K562 (cell line): Measurements from ENCODE around the gene UGT2A1. TPM values are rescaled to one million over a fixed set of nuclear protein-coding genes. Genes with fewer than 3 reads are reported as not detected.

Experiments used
- ATAC-seq: fragments of 200-7000 bp; cut with Tn5 transposase; 3 replicates; pipeline ENCODE4 v1.9.1; 2020; ENCODE audit warnings: moderate library complexity
- BruUV-seq: library from RNA; stranded (reverse); fragments of 400-500 nt; replicated peaks from 2 replicates; lab custom pipeline; 2021; lab: Mats Ljungman, UMichigan
- CTCF ChIA-PET: fragments of 300-600 bp; formaldehyde crosslinking; extraction: SDS; loops from one replicate; lab custom pipeline; 2021; ENCODE audit warnings: low intra/inter-chr PET ratio; lab: Yijun Ruan, JAX
- POLR2A ChIA-PET: fragments of 300-600, 350-650 bp; sonication (Branson Sonifier 250); formaldehyde crosslinking; extraction: SDS; loops from one replicate; lab custom pipeline; 2021; ENCODE audit warnings: antibody characterized with exemption, inconsistent platforms; lab: Yijun Ruan, JAX
- DNase-seq, 4 experiments: peaks; one replicate each; pipeline versions ENCODE4 v3.0.0 to v3.0.0-alpha.2; 2011 to 2018; ENCODE audit warnings: low spot score in 3 of 4, mixed read lengths in 3 of 4; ENCODE audit errors: extremely low read depth in 1 of 4
- FAIRE-seq: peaks from 2 replicates; lab custom pipeline; 2011; peaks lifted over from hg19 to GRCh38; lab: Jason Lieb, UNC
- H2AFZ ChIP-seq: 2 replicates; pipeline ENCODE4 v1.6.0; 2011; ENCODE audit warnings: low read depth, low read length, control low read depth, inconsistent platforms
- H3K27ac ChIP-seq: fragments of 200-600 bp; 3 replicates; pipeline ENCODE4 v1.8.0; 2011; ENCODE audit warnings: low read depth, mild to moderate bottlenecking, control low read depth, inconsistent platforms, low read length, moderate library complexity, mixed read lengths; ENCODE audit errors: extremely low read depth
- H3K27me3 ChIP-seq, 2 experiments: fragments of 300-600 bp in 1 of 2; 2 replicates in 1 of 2; 3 replicates in 1 of 2; pipeline versions ENCODE4 v1.6.0 to v1.8.0; 2011; ENCODE audit warnings: inconsistent platforms in 2 of 2, low read length in 2 of 2, mild to moderate bottlenecking in 1 of 2, mixed read lengths in 1 of 2, moderate library complexity in 1 of 2; ENCODE audit not compliant: control insufficient read depth in 2 of 2, insufficient read depth in 2 of 2
- H3K36me3 ChIP-seq: fragments of 300-600 bp; 3 replicates; pipeline ENCODE4 v1.8.0; 2011; ENCODE audit warnings: mild to moderate bottlenecking, low read length, inconsistent platforms; ENCODE audit not compliant: control insufficient read depth, insufficient read depth
- H3K4me1 ChIP-seq, 2 experiments: fragments of 200-600 bp in 1 of 2; replicated peaks in 1 of 2; 2 replicates in 1 of 2; 3 replicates in 1 of 2; pipeline versions ENCODE4 v1.5.1 to v1.8.0; 2011; ENCODE audit warnings: inconsistent platforms in 2 of 2, low read length in 2 of 2, mild to moderate bottlenecking in 1 of 2, mixed read lengths in 1 of 2, moderate library complexity in 1 of 2; ENCODE audit not compliant: control insufficient read depth in 2 of 2, insufficient read depth in 2 of 2
- H3K4me2 ChIP-seq: 2 replicates; pipeline ENCODE4 v1.6.1; 2011; ENCODE audit warnings: low read length, control low read depth, inconsistent platforms, mixed read lengths; ENCODE audit not compliant: insufficient read depth
- H3K4me3 ChIP-seq: fragments of 200-600 bp; sonication (generic), shearing (Covaris generic); 2 replicates; pipeline ENCODE4 v1.5.1; 2016; ENCODE audit warnings: control low read depth, inconsistent platforms
- H3K79me2 ChIP-seq: fragments of 200-600 bp; 3 replicates; pipeline ENCODE4 v1.8.0; 2011; ENCODE audit warnings: low read length, inconsistent platforms; ENCODE audit not compliant: control insufficient read depth, insufficient read depth
- H3K9ac ChIP-seq, 2 experiments: 2 replicates each; pipeline versions ENCODE4 v1.6.0 to v1.6.1; 2011; ENCODE audit warnings: low read depth in 2 of 2, low read length in 2 of 2, control low read depth in 1 of 2, inconsistent platforms in 1 of 2, mild to moderate bottlenecking in 1 of 2, mixed read lengths in 1 of 2; ENCODE audit not compliant: insufficient read depth in 1 of 2
- H3K9me1 ChIP-seq: one replicate; pipeline ENCODE4 v1.6.0; 2011; ENCODE audit warnings: inconsistent platforms, mild to moderate bottlenecking, low read length, moderate library complexity; ENCODE audit not compliant: control insufficient read depth, insufficient read depth
- H3K9me3 ChIP-seq: replicated peaks from 2 replicates; pipeline ENCODE4 v1.5.1; 2011; ENCODE audit warnings: low read depth, low read length, inconsistent platforms; ENCODE audit not compliant: control insufficient read depth, insufficient read depth
- H4K20me1 ChIP-seq: replicated peaks from 2 replicates; pipeline ENCODE4 v1.6.1; 2011; ENCODE audit warnings: low read length, inconsistent platforms, mixed read lengths; ENCODE audit not compliant: control insufficient read depth, insufficient read depth
- ILK ChIP-seq: fragments of 450-650 bp; IDR thresholded peaks from 2 replicates; pipeline ENCODE4 v1.6.1; 2016; ENCODE audit warnings: missing genetic modification characterization, low read depth, mild to moderate bottlenecking, missing compliant biosample characterization, moderate library complexity, borderline replicate concordance
- MAFF ChIP-seq: IDR thresholded peaks from 2 replicates; pipeline ENCODE4 v1.6.1; 2012; ENCODE audit warnings: low read length, improper control_type of control experiment
- MAZ ChIP-seq, 2 experiments: fragments of 450-650 bp in 1 of 2; sonication (generic) in 1 of 2; formaldehyde crosslinking; IDR thresholded peaks in 1 of 2; conservative IDR thresholded peaks in 1 of 2; 2 replicates each; pipeline versions ENCODE4 v1.4.0 to v1.5.0; 2020; ENCODE audit warnings: mild to moderate bottlenecking in 1 of 2, missing genetic modification reagents in 1 of 2
- MEF2A ChIP-seq: IDR thresholded peaks from 2 replicates; pipeline ENCODE4 v1.6.1; 2011; ENCODE audit warnings: low read depth, mild to moderate bottlenecking, low read length, moderate library complexity; ENCODE audit not compliant: control insufficient read depth
- PHF21A ChIP-seq: fragments of 450-650 bp; IDR thresholded peaks from 2 replicates; pipeline ENCODE4 v1.6.1; 2017; ENCODE audit warnings: low read depth, borderline replicate concordance
- TAL1 ChIP-seq: fragments of 450-650 bp; IDR thresholded peaks from 2 replicates; pipeline ENCODE4 v1.6.1; 2016; ENCODE audit warnings: mild to moderate bottlenecking
- TCF3 ChIP-seq: sonication (generic); formaldehyde crosslinking; IDR thresholded peaks from 2 replicates; pipeline ENCODE4 v1.4.0; 2020; ENCODE audit warnings: mild to moderate bottlenecking, missing genetic modification reagents
- TEAD4 ChIP-seq, 2 experiments: sonication (generic) in 1 of 2; formaldehyde crosslinking in 1 of 2; IDR thresholded peaks; 2 replicates each; pipeline versions ENCODE4 v1.6.1 to v1.8.0; 2012 to 2022; ENCODE audit warnings: borderline replicate concordance in 1 of 2, inconsistent platforms in 1 of 2, low read length in 1 of 2, mild to moderate bottlenecking in 1 of 2, missing genetic modification reagents in 1 of 2
- ZNF551 ChIP-seq: fragments of 250-450 bp; sonication (Bioruptor Pico); IDR thresholded peaks from 2 replicates; pipeline ENCODE4 v1.5.0; 2021; ENCODE audit warnings: mild to moderate bottlenecking, moderate library complexity
- ZSCAN29 ChIP-seq: fragments of 450-650 bp; IDR thresholded peaks from 2 replicates; pipeline ENCODE4 v1.6.1; 2017
- WGBS: fragments of 100-300 bp; shearing (Covaris generic); methylation state at CpG from one replicate; pipeline ENCODE4 v1.1.6; 2016; ENCODE audit warnings: low coverage, mixed read lengths; ENCODE audit not compliant: insufficient coverage; ENCODE audit errors: missing lambda C conversion rate; 5-methylcytosine and 5-hydroxymethylcytosine counted together
- in situ Hi-C: fragments of 300-500 bp; cut with MboI; formaldehyde crosslinking; loops from 4 replicates; pipeline ENCODE4 v1.15.0; 2018; ENCODE audit warnings: inconsistent platforms, mixed read lengths
- intact Hi-C: fragments of 100-400 bp; cut with micrococcal nuclease; formaldehyde crosslinking; loops from 2 replicates; pipeline ENCODE4 v1.14.2; 2022
- polyA plus RNA-seq, 8 experiments: library from polyadenylated mRNA; depleted of rRNA in 4 of 8; stranded (reverse) in 5 of 8; unstranded in 3 of 8; fragments of >200 nt; fragmentation: Nextera tagmentation in 2 of 8; fragmentation: Illumina TruSeq in 1 of 8; extraction: Ambion mirVana in 2 of 8; extraction: Trizol in 1 of 8; gene quantifications; 2 replicates each; pipeline versions ENCODE4 v1.2.1 to v1.2.3, GENCODE V29; 2011 to 2014; ENCODE audit warnings: inconsistent platforms in 1 of 8, missing spikeins in 1 of 8
- total RNA-seq, 7 experiments: library from RNA; depleted of rRNA in 6 of 7; stranded (reverse); fragments of >200 nt in 6 of 7; fragmentation: Illumina TruSeq in 2 of 7; extraction: Trizol in 2 of 7; gene quantifications; 2 replicates each; pipeline versions ENCODE4 v1.2.1 to v1.2.3, GENCODE V29; 2011 to 2021; ENCODE audit warnings: low replicate concordance in 1 of 7
- TF ChIP-seq, protein P1 (sequence below): fragments of 450-650 bp; IDR thresholded peaks from 2 replicates; pipeline ENCODE4 v1.7.1; 2018; ENCODE audit warnings: mild to moderate bottlenecking, low read depth; ENCODE audit not compliant: partially characterized antibody
- TF ChIP-seq, protein P2 (sequence below): fragments of 150-350 bp; conservative IDR thresholded peaks from 2 replicates; pipeline ENCODE4 v1.6.1; 2014; ENCODE audit warnings: low read length

The UGT2A1 gene
- total and polyA plus RNA-seq, 9 of the 15 experiments (the other 6 are each of a cell fraction or from before 2014, with no cell fraction given): 0.03 TPM; not detected in 8

GRCh38 chr4:69576251-69576877 is 76.7 kb downstream of the UGT2A1 start:
- BruUV-seq: no TSS peak
- no peak for DNase-seq
- H2AFZ ChIP-seq: no peak overlapping the region
- H3K9me3 ChIP-seq: 0 out of 2 replicates have a peak, but pooled peaks cover 2% of the 10 kb centered on the region
- no peaks in the 10 kb centered on the region for H3K27me3 ChIP-seq
- no peak overlapping the region for H3K9ac ChIP-seq
- 7% methylated on average over 22 of the region's 24 CpGs for WGBS
- no peak overlapping the region for H3K4me2 ChIP-seq
- H4K20me1 ChIP-seq: no peaks in the 10 kb centered on the region
- no peaks in the 10 kb centered on the region for H3K36me3 ChIP-seq
- no peaks in the 10 kb centered on the region for H3K79me2 ChIP-seq
- no peaks in the 10 kb centered on the region for H3K4me1 ChIP-seq
- ChIA-PET CTCF (no interaction called here), POLR2A (interaction anchor here (1.6 kb wide), 1 partner anchor 8 kb away, joined by 4 read pairs; no protein-coding TSS in a partner anchor)
- H3K27ac ChIP-seq: no peak overlapping the region
- ATAC-seq: no peak
- no peak for FAIRE-seq
- in situ Hi-C loops (no loop called here), intact Hi-C loops (no loop called here)
- no peak overlapping the region for H3K4me3 ChIP-seq
- H3K9me1 ChIP-seq: no peaks in the 10 kb centered on the region
- TF ChIP-seq PHF21A (no peak), MEF2A (no peak), MAFF (no peak), TEAD4 (IDR thresholded peaks at IDR 0.05; ENCODE audit: low read length) (no peak), TEAD4 (CRISPR knock-in tag; IDR thresholded peaks at IDR 0.05; ENCODE audit: borderline replicate concordance) (no peak), TAL1 (no peak), ZNF551 (CRISPR knock-in tag) (no peak), ZSCAN29 (no peak), ILK (tag) (no peak), MAZ (CRISPR knock-in tag; conservative IDR thresholded peaks at IDR 0.05 in 1 of 2, IDR thresholded peaks at IDR 0.05 in 1 of 2) (no peak), TCF3 (CRISPR knock-in tag) (no peak)
- TF ChIP-seq, protein P1, sequence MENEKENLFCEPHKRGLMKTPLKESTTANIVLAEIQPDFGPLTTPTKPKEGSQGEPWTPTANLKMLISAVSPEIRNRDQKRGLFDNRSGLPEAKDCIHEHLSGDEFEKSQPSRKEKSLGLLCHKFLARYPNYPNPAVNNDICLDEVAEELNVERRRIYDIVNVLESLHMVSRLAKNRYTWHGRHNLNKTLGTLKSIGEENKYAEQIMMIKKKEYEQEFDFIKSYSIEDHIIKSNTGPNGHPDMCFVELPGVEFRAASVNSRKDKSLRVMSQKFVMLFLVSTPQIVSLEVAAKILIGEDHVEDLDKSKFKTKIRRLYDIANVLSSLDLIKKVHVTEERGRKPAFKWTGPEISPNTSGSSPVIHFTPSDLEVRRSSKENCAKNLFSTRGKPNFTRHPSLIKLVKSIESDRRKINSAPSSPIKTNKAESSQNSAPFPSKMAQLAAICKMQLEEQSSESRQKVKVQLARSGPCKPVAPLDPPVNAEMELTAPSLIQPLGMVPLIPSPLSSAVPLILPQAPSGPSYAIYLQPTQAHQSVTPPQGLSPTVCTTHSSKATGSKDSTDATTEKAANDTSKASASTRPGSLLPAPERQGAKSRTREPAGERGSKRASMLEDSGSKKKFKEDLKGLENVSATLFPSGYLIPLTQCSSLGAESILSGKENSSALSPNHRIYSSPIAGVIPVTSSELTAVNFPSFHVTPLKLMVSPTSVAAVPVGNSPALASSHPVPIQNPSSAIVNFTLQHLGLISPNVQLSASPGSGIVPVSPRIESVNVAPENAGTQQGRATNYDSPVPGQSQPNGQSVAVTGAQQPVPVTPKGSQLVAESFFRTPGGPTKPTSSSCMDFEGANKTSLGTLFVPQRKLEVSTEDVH: no peak
- TF ChIP-seq, protein P2, sequence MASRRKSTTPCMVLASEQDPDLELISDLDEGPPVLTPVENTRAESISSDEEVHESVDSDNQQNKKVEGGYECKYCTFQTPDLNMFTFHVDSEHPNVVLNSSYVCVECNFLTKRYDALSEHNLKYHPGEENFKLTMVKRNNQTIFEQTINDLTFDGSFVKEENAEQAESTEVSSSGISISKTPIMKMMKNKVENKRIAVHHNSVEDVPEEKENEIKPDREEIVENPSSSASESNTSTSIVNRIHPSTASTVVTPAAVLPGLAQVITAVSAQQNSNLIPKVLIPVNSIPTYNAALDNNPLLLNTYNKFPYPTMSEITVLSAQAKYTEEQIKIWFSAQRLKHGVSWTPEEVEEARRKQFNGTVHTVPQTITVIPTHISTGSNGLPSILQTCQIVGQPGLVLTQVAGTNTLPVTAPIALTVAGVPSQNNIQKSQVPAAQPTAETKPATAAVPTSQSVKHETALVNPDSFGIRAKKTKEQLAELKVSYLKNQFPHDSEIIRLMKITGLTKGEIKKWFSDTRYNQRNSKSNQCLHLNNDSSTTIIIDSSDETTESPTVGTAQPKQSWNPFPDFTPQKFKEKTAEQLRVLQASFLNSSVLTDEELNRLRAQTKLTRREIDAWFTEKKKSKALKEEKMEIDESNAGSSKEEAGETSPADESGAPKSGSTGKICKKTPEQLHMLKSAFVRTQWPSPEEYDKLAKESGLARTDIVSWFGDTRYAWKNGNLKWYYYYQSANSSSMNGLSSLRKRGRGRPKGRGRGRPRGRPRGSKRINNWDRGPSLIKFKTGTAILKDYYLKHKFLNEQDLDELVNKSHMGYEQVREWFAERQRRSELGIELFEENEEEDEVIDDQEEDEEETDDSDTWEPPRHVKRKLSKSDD: no peak
